Measurements from ENCODE around the gene MEI4.
A peak's percentile ranks its signal among the peaks of the same experiment; 100 is the strongest.
"Not testable (repeated sequence)": the region's sequence is repeated elsewhere in the genome, so short reads cannot be mapped to it uniquely, and the experiment has no call there.

MEI4 gene

GRCh38 chr6:77652739-77653138 lies at the start of gene MEI4:
Gene MEI4 (plus strand): TSS chr6:77653039. CDS start chr6:77690672, 37,633 bp downstream.
- no peak for DNase-seq

- DNase-seq: no peak
Measured at GRCh38 chr6:77604476-77604875, 48.4 kb upstream of the MEI4 start.

- no peak for DNase-seq
Measured at GRCh38 chr6:77607004-77607403, 45.8 kb upstream of the MEI4 start.

GRCh38 chr6:77609106-77609505 lies 43.7 kb upstream of the MEI4 start:
- DNase-seq: no peak

- no peak for DNase-seq
Measured at GRCh38 chr6:77619114-77619513, 33.7 kb upstream of the MEI4 start.

- DNase-seq: peak; percentile 4
Measured at GRCh38 chr6:77620278-77620882, 32.5 kb upstream of the MEI4 start.

GRCh38 chr6:77624515-77624914 lies 28.3 kb upstream of the MEI4 start:
- no peak for DNase-seq

- DNase-seq: no peak
Measured at GRCh38 chr6:77626426-77626825, 26.4 kb upstream of the MEI4 start.

- DNase-seq: no peak
Measured at GRCh38 chr6:77630014-77630413, 22.8 kb upstream of the MEI4 start.

GRCh38 chr6:77633471-77633870 lies 19.4 kb upstream of the MEI4 start:
- no peak for DNase-seq

- no peak for DNase-seq
Measured at GRCh38 chr6:77633993-77634715, 18.7 kb upstream of the MEI4 start.

- DNase-seq: no peak
Measured at GRCh38 chr6:77638129-77638830, 14.6 kb upstream of the MEI4 start.

- no peak for DNase-seq
Measured at GRCh38 chr6:77644102-77644705, 8.6 kb upstream of the MEI4 start.

GRCh38 chr6:77650098-77650663 lies 2.7 kb upstream of the MEI4 start:
- DNase-seq: peak; percentile 16

- DNase-seq: no peak
Measured at GRCh38 chr6:77653816-77654215, 977 bp downstream of the MEI4 start.

GRCh38 chr6:77655035-77655434 lies 2.2 kb downstream of the MEI4 start:
- DNase-seq: not testable (repeated sequence)

- DNase-seq: no peak
Measured at GRCh38 chr6:77656999-77657764, 4.3 kb downstream of the MEI4 start.

- no peak for DNase-seq
Measured at GRCh38 chr6:77666340-77666739, 13.5 kb downstream of the MEI4 start.

GRCh38 chr6:77666846-77667245 lies 14.0 kb downstream of the MEI4 start:
- no peak for DNase-seq

- DNase-seq: no peak
Measured at GRCh38 chr6:77669913-77670312, 17.1 kb downstream of the MEI4 start.

- no peak for DNase-seq
Measured at GRCh38 chr6:77674211-77674610, 21.4 kb downstream of the MEI4 start.

- DNase-seq: no peak
Measured at GRCh38 chr6:77678048-77678447, 25.2 kb downstream of the MEI4 start.

GRCh38 chr6:77683515-77683914 lies 30.7 kb downstream of the MEI4 start:
- DNase-seq: no peak
